Right renal pelvis (tissue), 4 donors: ENCODE measurements around the gene MPL. TPM values are rescaled to one million over a fixed set of nuclear protein-coding genes. Genes with fewer than 3 reads are reported as not detected.
"Not testable (repeated sequence)": the region's sequence is repeated elsewhere in the genome, so short reads cannot be mapped to it uniquely, and the experiment has no call there.

Source experiments
- DNase-seq, 4 donors: peaks; one replicate each; pipeline ENCODE4 v3.0.0-alpha.2; 2013; ENCODE audit warnings: low read depth in 4 of 4, low spot score in 3 of 4, missing footprints in 1 of 4
- polyA plus RNA-seq, 4 donors: library from polyadenylated mRNA; unstranded; fragments of 120-200 nt; gene quantifications; one replicate each; pipeline ENCODE4 v1.2.1, GENCODE V29; 2013; ENCODE audit not compliant: insufficient read length in 4 of 4

The MPL gene
- polyA plus RNA-seq, 4 donors = 0.11 to 0.84 (median 0.50) TPM

- DNase-seq = not testable (repeated sequence)
These were observed 32.2 kb downstream of the MPL start for GRCh38 chr1:43369779-43370178.

GRCh38 chr1:43370564-43370963, 32.9 kb downstream of the MPL start:
- no peak for DNase-seq

- no peak for DNase-seq
These were observed 34.6 kb downstream of the MPL start for GRCh38 chr1:43372172-43372571.

- no peak for DNase-seq
These were observed 35.7 kb downstream of the MPL start for GRCh38 chr1:43373066-43373940.

- DNase-seq = no peak
These were observed 39.2 kb downstream of the MPL start for GRCh38 chr1:43376723-43377235.

GRCh38 chr1:43377831-43378230, 40.2 kb downstream of the MPL start:
- DNase-seq = no peak

- DNase-seq = no peak
These were observed 41.9 kb downstream of the MPL start for GRCh38 chr1:43379476-43379875.

GRCh38 chr1:43381612-43382011, 44.0 kb downstream of the MPL start:
- DNase-seq = no peak

GRCh38 chr1:43382027-43382779, 44.6 kb downstream of the MPL start:
- DNase-seq = no peak

- no peak for DNase-seq
These were observed 45.8 kb downstream of the MPL start for GRCh38 chr1:43383449-43383848.

- DNase-seq = no peak
These were observed 49.1 kb downstream of the MPL start for GRCh38 chr1:43386676-43387075.

GRCh38 chr1:43387976-43388599, 50.5 kb downstream of the MPL start:
- DNase-seq = no peak

- no peak for DNase-seq
These were observed 51.0 kb downstream of the MPL start for GRCh38 chr1:43388613-43389012.

GRCh38 chr1:43389326-43390313, 52.0 kb downstream of the MPL start, which contains the start of the genes MED8 and SZT2:
MED8 (minus strand) TSS chr1:43389800; CDS start chr1:43389764, 36 bp downstream.
SZT2 (plus strand) TSS chr1:43389899; CDS start chr1:43389969, 70 bp downstream.
- DNase-seq = peak; percentile 90 to 94 (median 92)

GRCh38 chr1:43392702-43393101, 55.1 kb downstream of the MPL start:
- DNase-seq = no peak

- DNase-seq = no peak
These were observed 57.9 kb downstream of the MPL start for GRCh38 chr1:43395523-43395922.

- no peak for DNase-seq
These were observed 58.4 kb downstream of the MPL start for GRCh38 chr1:43396059-43396458.

- no peak for DNase-seq
These were observed 60.6 kb downstream of the MPL start for GRCh38 chr1:43398227-43398626.

GRCh38 chr1:43400441-43400840, 62.8 kb downstream of the MPL start:
- not testable (repeated sequence) for DNase-seq
